HG03095 (cell line): ENCODE measurements around the gene SRGAP2C.
"Not testable (repeated sequence)": the region's sequence is repeated elsewhere in the genome, so short reads cannot be mapped to it uniquely, and the experiment has no call there.

Source experiments
- ATAC-seq: cut with Tn5 transposase; IDR thresholded peaks from one replicate; pipeline ENCODE4 v1.9.1; 2021; ENCODE audit warnings: moderate library complexity; ENCODE audit not compliant: unreplicated experiment

SRGAP2C gene

GRCh38 chr1:121413821-121414220 is 229.0 kb downstream of the SRGAP2C start:
- ATAC-seq: no peak

- no peak for ATAC-seq
Measured at GRCh38 chr1:121414905-121415304, 230.1 kb downstream of the SRGAP2C start.

- ATAC-seq: no peak
Measured at GRCh38 chr1:121417325-121417923, 232.6 kb downstream of the SRGAP2C start.

GRCh38 chr1:121418369-121419049 is 233.7 kb downstream of the SRGAP2C start:
- ATAC-seq: no peak

- ATAC-seq: not testable (repeated sequence)
Measured at GRCh38 chr1:121419050-121419615, 234.4 kb downstream of the SRGAP2C start.

GRCh38 chr1:121421490-121421889 is 236.7 kb downstream of the SRGAP2C start:
- not testable (repeated sequence) for ATAC-seq

- ATAC-seq: not testable (repeated sequence)
Measured at GRCh38 chr1:121423956-121424355, 239.2 kb downstream of the SRGAP2C start.

- not testable (repeated sequence) for ATAC-seq
Measured at GRCh38 chr1:121433517-121433916, 248.7 kb downstream of the SRGAP2C start.

GRCh38 chr1:121438862-121439261 is 254.1 kb downstream of the SRGAP2C start:
- ATAC-seq: not testable (repeated sequence)

- no peak for ATAC-seq
Measured at GRCh38 chr1:121440993-121441392, 256.2 kb downstream of the SRGAP2C start.
